ENCODE data around the gene BPIFB2.

DNA sequence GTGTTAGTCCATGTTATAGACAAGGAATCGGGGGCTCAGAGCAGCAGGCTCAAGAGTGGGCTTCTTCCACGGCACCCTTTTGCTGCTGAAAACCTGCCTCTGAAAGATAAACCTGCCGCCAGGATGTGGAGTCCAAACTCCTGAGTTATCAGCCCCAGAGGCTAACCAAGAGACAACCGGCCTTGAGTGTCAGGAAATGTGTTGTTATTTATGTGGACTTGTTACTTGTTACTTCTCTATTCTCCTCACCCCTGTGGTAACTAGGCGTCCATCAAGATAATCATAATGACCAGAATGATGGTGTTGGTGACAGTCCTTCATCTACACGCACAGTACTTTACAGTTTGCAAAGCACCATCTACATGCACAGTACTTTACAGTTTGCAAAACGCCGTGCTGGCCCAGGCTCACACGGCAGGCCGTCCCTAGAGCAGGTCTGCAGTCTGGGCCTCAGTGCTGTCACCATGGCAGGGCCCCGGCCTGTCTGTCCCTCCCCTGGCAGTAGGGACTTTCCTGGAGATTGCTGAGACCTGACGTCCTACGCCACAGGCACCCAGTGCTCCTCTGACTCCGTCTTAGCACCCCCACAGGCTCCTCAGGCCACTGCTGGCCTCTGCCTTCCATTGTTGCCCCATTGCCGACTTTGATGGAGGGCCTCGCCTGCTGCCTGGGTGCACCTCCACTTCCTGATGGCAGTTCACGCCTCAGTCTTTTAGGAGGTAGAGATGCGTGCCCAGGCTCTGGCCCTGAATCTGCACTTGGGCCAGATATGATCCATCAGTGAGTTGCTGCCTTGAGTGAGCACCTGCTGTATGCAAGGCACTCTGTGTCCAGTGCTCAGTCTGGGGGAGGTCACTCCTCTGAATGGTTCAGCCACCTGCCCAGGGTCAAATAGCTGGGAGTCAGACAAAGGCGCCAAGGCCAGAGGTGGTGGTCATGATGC is 62.9 kb downstream of the BPIFB2 start:
- TF ChIP-seq, protein P1, sequence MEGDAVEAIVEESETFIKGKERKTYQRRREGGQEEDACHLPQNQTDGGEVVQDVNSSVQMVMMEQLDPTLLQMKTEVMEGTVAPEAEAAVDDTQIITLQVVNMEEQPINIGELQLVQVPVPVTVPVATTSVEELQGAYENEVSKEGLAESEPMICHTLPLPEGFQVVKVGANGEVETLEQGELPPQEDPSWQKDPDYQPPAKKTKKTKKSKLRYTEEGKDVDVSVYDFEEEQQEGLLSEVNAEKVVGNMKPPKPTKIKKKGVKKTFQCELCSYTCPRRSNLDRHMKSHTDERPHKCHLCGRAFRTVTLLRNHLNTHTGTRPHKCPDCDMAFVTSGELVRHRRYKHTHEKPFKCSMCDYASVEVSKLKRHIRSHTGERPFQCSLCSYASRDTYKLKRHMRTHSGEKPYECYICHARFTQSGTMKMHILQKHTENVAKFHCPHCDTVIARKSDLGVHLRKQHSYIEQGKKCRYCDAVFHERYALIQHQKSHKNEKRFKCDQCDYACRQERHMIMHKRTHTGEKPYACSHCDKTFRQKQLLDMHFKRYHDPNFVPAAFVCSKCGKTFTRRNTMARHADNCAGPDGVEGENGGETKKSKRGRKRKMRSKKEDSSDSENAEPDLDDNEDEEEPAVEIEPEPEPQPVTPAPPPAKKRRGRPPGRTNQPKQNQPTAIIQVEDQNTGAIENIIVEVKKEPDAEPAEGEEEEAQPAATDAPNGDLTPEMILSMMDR (conservative IDR thresholded peaks at IDR 0.05 in 1 of 2, IDR thresholded peaks at IDR 0.05 in 1 of 2; ENCODE audit: low read depth in 1 of 2, low read length in 2 of 2): no peak
- no peak for TF ChIP-seq EZH2 (IDR thresholded peaks at IDR 0.05; ENCODE audit: low read length, missing control alignments)

Data from fibroblast of lung (primary cell).